Nephron progenitor cell (in vitro differentiated cells): ENCODE measurements around the gene NXT1.

Experiments used
- DNase-seq: peaks from one replicate; pipeline ENCODE4 v3.0.0; 2021
- H3K27ac Mint-ChIP-seq: 2 replicates; pipeline ENCODE4 v1.8.0; 2021; ENCODE audit warnings: mild to moderate bottlenecking, moderate library complexity, mixed read lengths
- H3K27me3 Mint-ChIP-seq: 2 replicates; pipeline ENCODE4 v1.8.0; 2021; ENCODE audit warnings: mild to moderate bottlenecking, low read depth, mixed read lengths; ENCODE audit not compliant: poor library complexity
- H3K36me3 Mint-ChIP-seq: 2 replicates; pipeline ENCODE4 v1.8.0; 2021; ENCODE audit warnings: low read depth, mixed read lengths
- H3K4me1 Mint-ChIP-seq: 2 replicates; pipeline ENCODE4 v1.8.0; 2021; ENCODE audit warnings: mixed read lengths
- H3K4me3 Mint-ChIP-seq: 2 replicates; pipeline ENCODE4 v1.8.0; 2021; ENCODE audit warnings: mild to moderate bottlenecking, moderate library complexity, mixed read lengths
- H3K9me3 Mint-ChIP-seq: 2 replicates; pipeline ENCODE4 v1.8.0; 2021; ENCODE audit warnings: mild to moderate bottlenecking, moderate library complexity, mixed read lengths
- TF ChIP-seq, protein P1 (sequence below): fragments of 200-600 bp; sonication (generic); IDR thresholded peaks from 2 replicates; pipeline ENCODE4 v1.5.0; 2021; ENCODE audit warnings: antibody characterized with exemption

Gene NXT1

DNA sequence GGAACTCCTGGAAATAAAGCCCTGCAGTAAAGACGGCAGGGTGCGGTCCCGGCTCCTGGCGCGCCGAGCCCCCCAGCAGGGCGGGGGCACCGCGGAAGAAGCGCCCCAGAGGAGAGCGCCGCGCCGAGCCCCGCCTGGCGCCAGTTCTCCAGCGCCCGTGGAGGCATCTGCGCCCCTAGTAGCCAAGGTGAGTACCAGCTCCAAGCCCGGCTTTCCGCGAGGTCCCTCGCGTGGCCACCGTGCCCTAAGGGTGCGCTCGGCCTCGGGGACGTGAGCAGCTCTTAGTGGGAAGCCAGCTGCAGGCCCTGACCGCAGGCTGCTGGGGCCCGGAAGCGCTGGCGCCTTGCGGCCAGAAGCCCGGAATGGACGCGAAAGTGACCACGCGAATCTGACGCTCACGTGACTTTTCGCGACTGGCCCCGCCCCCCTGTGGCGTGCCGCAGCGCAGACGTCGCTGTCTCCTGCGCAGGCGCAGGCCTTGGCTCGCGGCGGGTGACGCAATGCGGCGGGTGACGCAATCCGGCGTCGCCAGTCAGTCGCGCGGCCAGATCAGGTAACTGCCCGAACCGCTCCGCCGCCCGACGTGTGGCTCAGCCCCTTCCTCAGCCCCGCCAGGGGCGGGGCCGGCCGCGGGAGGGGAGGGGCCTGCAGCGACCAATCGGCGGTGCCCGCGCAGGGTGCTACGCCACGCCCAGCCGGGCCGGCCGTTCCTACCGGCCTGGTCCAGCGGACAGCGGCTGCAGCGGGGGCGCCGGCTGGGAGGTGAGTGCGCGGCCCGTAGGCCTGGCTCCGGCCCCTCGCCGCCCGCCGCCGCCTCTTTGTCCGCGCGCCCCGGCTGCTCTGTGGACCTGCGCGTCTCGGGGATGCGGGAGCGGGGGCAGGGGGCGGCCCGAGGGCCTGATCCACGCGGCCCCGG lies 11.1 kb downstream of the NXT1 start, which contains the start of gene GZF1:
Gene GZF1, plus strand, starts transcription at position 707 of the 916 bp plus-strand sequence. CDS start 2,202 bp downstream, outside the sequence.
- TF ChIP-seq, protein P1, sequence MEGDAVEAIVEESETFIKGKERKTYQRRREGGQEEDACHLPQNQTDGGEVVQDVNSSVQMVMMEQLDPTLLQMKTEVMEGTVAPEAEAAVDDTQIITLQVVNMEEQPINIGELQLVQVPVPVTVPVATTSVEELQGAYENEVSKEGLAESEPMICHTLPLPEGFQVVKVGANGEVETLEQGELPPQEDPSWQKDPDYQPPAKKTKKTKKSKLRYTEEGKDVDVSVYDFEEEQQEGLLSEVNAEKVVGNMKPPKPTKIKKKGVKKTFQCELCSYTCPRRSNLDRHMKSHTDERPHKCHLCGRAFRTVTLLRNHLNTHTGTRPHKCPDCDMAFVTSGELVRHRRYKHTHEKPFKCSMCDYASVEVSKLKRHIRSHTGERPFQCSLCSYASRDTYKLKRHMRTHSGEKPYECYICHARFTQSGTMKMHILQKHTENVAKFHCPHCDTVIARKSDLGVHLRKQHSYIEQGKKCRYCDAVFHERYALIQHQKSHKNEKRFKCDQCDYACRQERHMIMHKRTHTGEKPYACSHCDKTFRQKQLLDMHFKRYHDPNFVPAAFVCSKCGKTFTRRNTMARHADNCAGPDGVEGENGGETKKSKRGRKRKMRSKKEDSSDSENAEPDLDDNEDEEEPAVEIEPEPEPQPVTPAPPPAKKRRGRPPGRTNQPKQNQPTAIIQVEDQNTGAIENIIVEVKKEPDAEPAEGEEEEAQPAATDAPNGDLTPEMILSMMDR = no peak
- H3K4me1 Mint-ChIP-seq = peaks cover 60% of the 10 kb centered on the region
- peak within 1 kb of the TSS; percentile 91 for H3K4me3 Mint-ChIP-seq
- peaks cover 24% of the 10 kb centered on the region for H3K36me3 Mint-ChIP-seq
- no peaks in the 10 kb centered on the region for H3K27me3 Mint-ChIP-seq
- peak within 1 kb of the TSS; percentile 99 for H3K27ac Mint-ChIP-seq
- no peaks in the 10 kb centered on the region for H3K9me3 Mint-ChIP-seq
- DNase-seq = peak; percentile 99

DNA sequence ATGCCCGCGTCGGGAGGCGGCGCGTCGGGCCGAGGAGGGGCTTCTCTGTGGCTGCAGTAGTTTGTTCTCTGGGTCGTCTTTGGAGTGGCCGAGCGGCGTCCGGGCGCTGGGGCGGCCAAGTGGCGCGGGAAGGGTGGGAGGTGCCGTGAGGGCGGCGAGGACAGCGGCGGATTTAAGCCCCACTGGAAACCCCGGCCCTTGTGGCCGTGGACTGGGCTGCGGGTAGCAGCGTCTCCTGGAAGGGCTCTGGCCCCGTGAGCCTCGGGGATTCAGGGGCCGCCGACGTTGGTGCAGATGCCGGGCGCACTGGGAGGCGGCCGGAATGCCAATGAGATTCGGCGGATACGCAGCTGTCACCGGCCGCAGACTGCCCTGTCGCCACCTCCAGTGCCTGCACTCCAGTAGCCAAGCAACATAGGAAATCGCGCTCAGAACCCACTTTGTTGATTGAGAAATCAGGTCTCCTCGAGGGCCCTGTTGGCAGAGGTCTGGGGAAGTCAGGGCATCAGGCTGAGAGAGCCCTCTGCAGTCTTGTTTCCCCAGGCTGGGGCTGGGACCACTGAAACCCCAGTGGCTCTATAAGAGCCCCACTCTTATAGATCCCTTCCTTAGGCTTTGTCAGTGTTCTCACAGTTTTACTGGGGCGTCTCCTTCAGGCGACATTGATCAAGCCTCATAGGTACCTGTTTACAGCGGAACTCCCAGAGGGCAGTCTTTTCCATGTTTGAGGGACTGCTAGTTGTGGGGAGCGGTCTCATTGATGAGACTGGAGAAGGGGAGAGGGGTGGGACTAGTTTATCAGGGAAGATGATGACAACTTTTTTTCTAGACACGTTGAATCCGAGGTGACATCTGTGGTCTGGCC lies 12.0 kb downstream of the NXT1 start:
- peaks cover 58% of the 10 kb centered on the region for H3K4me1 Mint-ChIP-seq
- peak overlapping the region; percentile 15 for H3K27ac Mint-ChIP-seq
- H3K27me3 Mint-ChIP-seq = no peaks in the 10 kb centered on the region
- DNase-seq = no peak
- TF ChIP-seq, protein P1 = no peak
- no peaks in the 10 kb centered on the region for H3K9me3 Mint-ChIP-seq
- H3K36me3 Mint-ChIP-seq = peaks cover 26% of the 10 kb centered on the region
- H3K4me3 Mint-ChIP-seq = peak overlapping the region; percentile 91

DNA sequence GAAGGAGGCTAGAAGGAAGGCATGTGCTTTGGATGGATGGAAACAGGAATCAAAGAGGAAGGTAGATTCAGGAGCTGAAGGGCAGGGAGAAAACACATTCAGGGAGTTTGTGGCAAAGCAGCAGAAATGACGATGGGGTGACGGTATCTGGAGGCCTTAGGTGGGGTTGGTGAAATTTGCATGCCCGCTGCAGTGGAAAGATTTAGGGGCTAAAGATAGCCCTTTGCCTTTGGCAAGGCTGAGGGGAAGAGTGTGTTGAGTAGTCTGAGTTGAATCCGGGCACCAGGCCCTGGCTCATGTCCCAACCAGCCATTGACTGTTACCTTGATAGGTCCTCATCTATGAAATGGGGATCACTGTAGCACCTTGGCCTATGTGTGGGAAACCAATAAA lies 12.7 kb downstream of the NXT1 start:
- peak overlapping the region; percentile 91 for H3K4me3 Mint-ChIP-seq
- TF ChIP-seq, protein P1 = no peak
- H3K27ac Mint-ChIP-seq = peak overlapping the region; percentile 15
- H3K27me3 Mint-ChIP-seq = no peaks in the 10 kb centered on the region
- peaks cover 58% of the 10 kb centered on the region for H3K4me1 Mint-ChIP-seq
- H3K9me3 Mint-ChIP-seq = no peaks in the 10 kb centered on the region
- H3K36me3 Mint-ChIP-seq = peaks cover 26% of the 10 kb centered on the region
- DNase-seq = no peak

DNA sequence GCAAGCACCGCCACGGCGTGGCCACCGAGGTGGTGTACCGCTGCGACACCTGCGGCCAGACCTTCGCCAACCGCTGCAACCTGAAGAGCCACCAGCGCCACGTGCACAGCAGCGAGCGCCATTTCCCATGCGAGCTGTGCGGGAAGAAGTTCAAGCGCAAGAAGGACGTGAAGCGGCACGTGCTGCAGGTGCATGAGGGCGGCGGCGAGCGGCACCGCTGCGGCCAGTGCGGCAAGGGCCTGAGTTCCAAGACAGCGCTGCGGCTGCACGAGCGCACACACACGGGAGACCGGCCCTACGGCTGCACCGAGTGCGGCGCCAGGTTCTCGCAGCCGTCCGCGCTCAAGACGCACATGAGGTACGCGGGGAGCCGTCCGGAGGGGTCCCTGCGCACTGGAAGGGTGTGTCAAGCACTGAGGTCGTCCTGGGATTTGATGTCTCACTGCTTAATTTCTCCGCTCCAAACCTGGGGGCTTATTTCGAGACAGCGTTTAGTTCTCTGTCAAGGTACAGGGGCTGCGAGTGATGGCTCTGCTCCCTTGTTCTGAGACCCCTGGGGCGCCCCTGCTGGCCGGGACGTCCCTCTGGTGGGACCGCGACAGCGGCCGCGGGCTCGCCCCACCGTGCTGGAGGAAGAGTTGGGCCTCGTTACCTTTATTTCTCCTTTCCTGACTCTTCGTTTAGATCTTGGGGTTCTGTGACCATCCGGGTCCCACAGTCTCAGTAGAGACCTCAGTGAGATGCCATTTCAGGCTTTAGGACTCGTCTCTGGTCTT lies 15.0 kb downstream of the NXT1 start:
- Mint-ChIP-seq H3K27ac (peak overlapping the region; percentile 84), H3K36me3 (peaks cover 37% of the 10 kb centered on the region), H3K4me3 (peak overlapping the region; percentile 56), H3K9me3 (no peaks in the 10 kb centered on the region), H3K4me1 (peaks cover 43% of the 10 kb centered on the region), H3K27me3 (no peaks in the 10 kb centered on the region)
- no peak for DNase-seq
- TF ChIP-seq, protein P1 = no peak

DNA sequence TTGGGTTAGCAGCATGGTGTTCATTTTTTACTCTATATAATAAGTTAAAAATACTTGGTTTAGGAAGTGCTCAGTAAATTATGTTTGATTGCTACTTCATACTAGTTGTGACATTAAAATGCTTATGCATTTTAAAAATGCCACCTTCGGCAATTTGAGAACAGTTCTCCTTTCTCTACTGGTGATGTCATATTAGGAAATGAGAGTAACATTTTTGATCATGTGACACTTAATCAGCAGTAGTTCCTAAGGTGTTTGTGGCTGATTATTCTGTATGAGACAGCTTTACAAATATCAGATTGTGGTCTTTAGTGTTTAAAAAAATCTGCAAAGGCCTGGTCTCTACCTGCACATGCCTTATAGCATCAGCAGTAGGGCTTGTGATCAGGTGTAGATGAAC lies 15.8 kb downstream of the NXT1 start:
- peaks cover 42% of the 10 kb centered on the region for H3K36me3 Mint-ChIP-seq
- TF ChIP-seq, protein P1 = no peak
- H3K4me3 Mint-ChIP-seq = peak overlapping the region; percentile 56
- H3K9me3 Mint-ChIP-seq = no peaks in the 10 kb centered on the region
- peak overlapping the region; percentile 84 for H3K27ac Mint-ChIP-seq
- H3K27me3 Mint-ChIP-seq = no peaks in the 10 kb centered on the region
- DNase-seq = no peak
- peaks cover 39% of the 10 kb centered on the region for H3K4me1 Mint-ChIP-seq
